OCI-LY7 (cell line): ENCODE data around the gene STX18.

Experiments used
- EZH2phosphoT487 ChIP-seq: fragments of 200-600 bp; sonication (generic); IDR thresholded peaks from 2 replicates; pipeline ENCODE4 v1.6.1; 2018; ENCODE audit warnings: low read depth, borderline replicate concordance, mild to moderate bottlenecking, mixed run types, antibody characterized with exemption, low read length, moderate library complexity, mixed read lengths
- TF ChIP-seq, protein P1 (sequence below): fragments of 200-600 bp; sonication (generic); conservative IDR thresholded peaks from 2 replicates; pipeline ENCODE4 v1.5.1; 2014; ENCODE audit warnings: mild to moderate bottlenecking, antibody characterized with exemption, low read length, moderate library complexity, mixed read lengths

GRCh38 chr4:4521731-4522130, 20.1 kb downstream of the STX18 start:
- TF ChIP-seq, protein P1, sequence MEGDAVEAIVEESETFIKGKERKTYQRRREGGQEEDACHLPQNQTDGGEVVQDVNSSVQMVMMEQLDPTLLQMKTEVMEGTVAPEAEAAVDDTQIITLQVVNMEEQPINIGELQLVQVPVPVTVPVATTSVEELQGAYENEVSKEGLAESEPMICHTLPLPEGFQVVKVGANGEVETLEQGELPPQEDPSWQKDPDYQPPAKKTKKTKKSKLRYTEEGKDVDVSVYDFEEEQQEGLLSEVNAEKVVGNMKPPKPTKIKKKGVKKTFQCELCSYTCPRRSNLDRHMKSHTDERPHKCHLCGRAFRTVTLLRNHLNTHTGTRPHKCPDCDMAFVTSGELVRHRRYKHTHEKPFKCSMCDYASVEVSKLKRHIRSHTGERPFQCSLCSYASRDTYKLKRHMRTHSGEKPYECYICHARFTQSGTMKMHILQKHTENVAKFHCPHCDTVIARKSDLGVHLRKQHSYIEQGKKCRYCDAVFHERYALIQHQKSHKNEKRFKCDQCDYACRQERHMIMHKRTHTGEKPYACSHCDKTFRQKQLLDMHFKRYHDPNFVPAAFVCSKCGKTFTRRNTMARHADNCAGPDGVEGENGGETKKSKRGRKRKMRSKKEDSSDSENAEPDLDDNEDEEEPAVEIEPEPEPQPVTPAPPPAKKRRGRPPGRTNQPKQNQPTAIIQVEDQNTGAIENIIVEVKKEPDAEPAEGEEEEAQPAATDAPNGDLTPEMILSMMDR = no peak
- TF ChIP-seq EZH2phosphoT487 = no peak
